HTR-8/SVneo (cell line): ENCODE measurements around the gene CIBAR2.
"Not testable (repeated sequence)": the region's sequence is repeated elsewhere in the genome, so short reads cannot be mapped to it uniquely, and the experiment has no call there.

ENCODE experiments used
- DNase-seq: peaks from one replicate; pipeline ENCODE4 v3.0.0; 2011; ENCODE audit warnings: low spot score, mixed read lengths; ENCODE audit not compliant: insufficient read length
- FAIRE-seq: peaks from 2 replicates; lab custom pipeline; 2011; peaks lifted over from hg19 to GRCh38; lab: Jason Lieb, UNC

The CIBAR2 gene

DNA sequence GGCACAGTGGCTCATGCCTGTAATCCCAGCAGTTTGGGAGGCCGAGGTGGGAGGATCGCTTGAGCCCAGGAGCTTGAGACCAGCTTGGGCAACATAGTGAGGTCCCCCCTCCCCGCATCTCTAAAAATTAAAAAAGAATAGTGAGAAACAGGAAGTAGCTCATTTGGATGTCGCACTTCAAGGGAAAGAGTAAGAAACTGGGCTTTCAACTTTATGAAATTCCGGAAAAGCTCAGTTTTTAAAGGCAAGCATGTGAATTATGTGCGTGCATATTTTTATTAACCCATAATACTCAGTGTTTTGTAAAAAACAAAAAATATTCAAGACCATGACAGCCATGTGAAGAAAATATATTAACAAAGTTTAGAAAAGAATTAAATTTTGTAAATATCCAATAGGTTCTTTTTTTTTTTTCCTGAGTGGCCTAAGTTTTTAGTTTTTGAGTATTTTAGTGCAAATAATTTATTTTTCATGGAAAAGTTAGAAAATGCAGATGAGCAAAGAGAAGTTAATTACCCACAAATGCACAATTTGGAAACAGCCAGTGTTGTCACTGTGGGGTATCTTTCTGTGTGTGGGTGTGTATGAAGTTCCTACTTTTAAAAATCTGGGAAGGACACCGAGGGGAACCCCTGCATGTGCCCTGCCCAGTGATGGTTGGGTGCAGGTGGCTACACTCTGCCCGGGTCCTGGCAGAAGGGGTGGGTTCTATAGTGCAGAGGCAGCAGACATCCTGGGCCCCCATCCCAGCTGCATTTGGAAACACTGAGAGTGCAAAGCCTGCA lies 40.0 kb downstream of the CIBAR2 start:
- FAIRE-seq (no peak), DNase-seq (no peak)

DNA sequence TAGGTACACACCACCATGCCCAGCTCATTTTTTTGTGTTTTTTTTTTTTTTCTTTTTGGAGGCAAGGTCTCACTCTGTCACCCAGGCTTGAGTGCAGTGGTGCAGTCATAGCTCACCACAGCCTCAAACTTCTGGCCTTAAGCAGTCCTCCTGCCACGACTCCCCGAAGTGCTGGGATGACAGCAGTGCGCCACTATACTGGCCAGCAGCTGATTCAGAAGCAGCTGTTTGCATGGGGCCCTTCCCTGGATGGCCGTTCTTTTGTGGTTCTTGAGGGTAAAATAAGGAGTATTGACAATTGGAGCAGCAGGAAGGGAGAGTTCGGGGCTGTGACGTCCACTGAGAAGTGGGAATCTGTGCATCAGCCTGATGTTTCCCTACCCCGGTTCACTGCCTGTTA lies 43.1 kb downstream of the CIBAR2 start:
- DNase-seq (no peak), FAIRE-seq (peak; percentile 36)

DNA sequence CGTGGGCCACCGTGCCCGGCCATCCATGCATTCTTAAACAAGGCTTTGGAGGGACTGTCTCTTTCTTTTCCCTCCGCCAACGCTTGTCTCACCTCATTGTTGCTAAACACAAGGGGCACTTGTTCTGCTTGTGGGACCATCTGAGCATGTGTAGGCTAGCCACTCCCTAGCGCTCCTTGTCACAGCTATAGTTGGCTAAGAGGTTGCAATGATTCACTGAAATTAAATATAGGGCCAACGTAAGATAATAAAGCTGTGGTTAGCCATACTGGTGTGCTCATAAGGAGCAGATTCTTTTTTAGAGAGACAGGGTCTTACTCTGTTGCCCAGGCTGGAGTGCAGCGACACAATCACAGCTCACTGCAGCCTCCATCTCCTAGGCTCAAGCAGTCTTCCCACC lies 43.5 kb downstream of the CIBAR2 start:
- no peak for FAIRE-seq

DNA sequence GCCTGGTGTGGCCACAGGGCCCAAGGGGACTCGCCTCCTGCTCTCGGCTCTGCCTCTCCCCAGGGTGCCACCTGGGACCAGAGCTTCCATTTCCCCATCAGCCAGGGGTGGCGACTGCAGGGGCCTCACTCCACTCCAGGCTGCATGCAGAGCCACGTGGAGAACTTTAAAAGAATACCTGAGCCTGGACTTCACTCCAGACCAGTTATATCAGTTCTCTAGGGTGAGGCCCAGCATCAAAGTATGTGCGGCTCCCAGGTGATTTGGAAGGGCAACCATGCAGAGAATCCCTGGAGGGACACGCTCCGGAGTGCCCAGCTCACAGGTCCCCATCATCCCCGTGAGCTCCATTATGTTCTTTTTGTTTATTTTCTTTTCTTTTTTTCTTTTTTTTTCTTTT lies 44.8 kb downstream of the CIBAR2 start:
- no peak for FAIRE-seq
- DNase-seq: no peak

More for the DNA sequence above, 43.5 kb downstream of the CIBAR2 start:
- no peak for DNase-seq

DNA sequence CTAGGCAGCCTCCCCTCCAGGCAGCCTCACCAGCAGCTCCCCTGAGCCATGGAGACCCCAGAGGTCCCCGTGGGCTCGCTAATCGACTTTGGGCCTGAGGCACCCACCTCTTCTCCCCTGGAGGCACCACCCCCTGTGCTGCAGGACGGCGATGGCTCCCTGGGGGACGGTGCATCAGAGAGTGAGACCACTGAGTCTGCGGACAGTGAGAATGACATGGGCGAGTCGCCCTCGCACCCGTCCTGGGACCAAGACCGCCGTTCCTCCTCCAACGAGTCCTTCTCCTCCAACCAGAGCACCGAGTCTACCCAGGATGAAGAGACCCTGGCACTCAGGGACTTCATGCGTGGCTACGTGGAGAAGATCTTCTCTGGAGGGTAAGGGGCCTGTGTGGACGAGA lies 45.2 kb downstream of the CIBAR2 start:
- no peak for FAIRE-seq
- no peak for DNase-seq

DNA sequence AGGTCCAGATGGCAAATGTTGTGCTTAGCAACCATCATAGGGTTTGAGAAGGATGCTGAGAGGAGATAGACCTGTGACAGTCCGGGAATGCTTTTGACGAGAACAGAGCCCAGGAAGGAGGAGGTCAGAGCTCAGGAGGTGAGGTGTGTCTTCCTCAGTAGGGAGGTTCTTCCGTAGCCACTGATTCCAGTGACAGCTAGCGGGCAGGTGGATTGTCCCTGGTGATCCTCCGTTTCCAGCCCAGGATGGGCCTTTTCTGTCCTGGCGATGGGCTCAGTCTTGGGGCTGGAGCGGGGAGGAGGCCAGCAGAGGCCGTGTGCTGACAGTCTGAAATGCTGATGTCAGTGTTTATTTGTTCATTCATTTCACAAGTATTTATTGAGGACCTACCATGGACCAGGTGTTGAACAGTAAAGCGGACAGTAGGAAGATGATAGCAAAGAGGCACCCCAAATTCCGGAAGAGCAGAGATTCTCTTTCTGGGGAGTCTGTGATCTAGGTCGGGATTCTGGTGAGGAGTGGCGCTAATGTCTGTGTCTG lies 45.9 kb downstream of the CIBAR2 start:
- FAIRE-seq: no peak
- DNase-seq: no peak

DNA sequence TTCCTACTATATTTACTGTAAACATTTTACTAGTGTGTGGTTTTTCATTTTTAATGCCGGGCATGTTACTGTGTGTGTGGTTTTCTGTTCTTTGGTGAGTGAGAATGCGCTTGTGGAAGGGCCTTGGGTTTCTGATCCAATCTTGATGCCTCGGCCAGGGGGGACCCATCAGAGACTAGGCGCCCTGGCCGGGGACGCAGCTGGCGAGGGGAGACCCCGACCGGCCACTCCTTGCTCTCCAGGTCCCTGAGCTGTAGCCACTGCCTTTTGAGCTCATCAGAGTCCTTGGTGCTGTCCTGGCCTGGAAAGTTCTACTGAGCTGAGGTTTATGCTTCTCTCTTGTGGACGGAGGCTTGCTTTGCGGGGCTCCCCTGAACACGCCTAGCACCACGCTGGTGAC lies 47.2 kb downstream of the CIBAR2 start:
- FAIRE-seq: no peak
- DNase-seq: no peak

DNA sequence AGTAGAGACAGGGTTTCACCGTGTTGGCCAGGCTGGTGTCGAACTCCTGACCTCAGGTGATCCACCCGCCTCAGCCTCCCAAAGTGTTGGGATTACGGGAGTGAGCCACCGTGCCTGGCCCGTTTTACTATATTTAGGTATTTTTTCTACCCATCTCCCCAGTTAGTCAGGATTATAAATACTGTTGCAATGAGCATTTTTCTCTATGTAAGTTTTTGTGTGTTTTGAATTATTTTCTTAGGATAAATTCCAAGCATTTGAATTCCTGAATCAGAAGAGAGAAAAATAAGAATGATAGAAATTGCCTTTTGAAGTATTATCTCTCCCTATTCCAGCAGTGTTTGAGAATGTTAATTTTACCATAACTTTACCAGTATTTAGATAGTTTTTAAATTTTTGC lies 48.1 kb downstream of the CIBAR2 start:
- FAIRE-seq (no peak), DNase-seq (no peak)

DNA sequence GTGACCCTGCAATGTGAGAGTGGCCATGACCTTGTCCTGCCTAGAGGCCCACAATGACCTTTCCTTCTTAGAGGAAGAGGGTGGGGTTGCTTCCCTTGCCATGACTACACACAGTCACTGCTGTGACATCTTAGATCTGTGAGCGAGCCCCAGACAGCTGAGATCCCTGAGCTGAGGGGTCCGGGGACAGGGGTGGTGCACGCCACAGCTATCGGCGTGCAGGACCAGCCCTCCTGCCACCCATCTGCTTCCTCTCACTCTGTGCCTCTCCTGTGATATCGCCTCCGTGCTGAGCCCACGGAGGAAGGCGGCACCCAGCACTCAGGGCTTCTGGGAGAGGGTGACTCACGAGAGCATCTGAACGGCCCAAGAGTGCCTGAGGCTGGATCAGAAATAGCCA lies 49.4 kb downstream of the CIBAR2 start:
- DNase-seq (no peak), FAIRE-seq (no peak)

DNA sequence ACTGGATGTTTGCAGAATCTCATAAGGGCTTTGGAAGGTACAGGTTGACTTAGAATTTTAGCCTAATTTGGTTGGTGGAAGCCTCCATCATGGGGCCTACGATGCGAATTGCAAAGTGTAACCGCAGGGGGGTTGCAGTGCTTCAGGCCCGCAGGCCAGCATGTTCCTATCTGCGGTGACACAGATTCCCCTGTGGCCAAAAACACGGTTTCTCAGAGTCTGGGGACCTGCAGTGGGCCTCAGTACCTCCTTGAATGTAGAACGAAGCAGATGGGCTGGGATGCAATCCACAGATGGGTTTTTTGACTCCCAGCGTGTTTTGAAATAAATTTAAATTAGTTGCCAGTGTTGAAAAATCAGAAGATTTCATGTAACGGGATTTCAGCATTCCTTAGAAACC lies 49.9 kb downstream of the CIBAR2 start:
- DNase-seq: no peak
- FAIRE-seq: no peak

DNA sequence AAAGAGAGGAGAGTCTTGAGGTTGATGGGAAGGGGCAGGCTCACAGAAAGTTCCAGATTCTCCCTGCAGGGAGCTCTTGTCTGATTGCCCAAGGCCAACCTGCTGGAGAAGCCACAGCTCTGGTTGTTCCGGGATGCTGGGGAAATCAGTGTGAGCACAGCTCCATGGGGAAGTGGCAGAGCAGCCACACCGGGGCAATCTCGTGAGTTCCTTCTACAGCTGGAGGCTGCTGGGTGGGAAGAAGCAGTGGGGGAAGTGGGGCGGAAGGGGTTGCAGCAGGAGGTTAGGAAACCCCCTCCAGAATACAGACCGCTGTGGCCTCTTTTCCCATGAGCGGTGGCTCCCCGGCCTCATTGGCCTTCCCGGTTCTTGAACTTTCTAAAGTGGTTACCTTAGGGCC lies 50.7 kb downstream of the CIBAR2 start:
- no peak for FAIRE-seq

DNA sequence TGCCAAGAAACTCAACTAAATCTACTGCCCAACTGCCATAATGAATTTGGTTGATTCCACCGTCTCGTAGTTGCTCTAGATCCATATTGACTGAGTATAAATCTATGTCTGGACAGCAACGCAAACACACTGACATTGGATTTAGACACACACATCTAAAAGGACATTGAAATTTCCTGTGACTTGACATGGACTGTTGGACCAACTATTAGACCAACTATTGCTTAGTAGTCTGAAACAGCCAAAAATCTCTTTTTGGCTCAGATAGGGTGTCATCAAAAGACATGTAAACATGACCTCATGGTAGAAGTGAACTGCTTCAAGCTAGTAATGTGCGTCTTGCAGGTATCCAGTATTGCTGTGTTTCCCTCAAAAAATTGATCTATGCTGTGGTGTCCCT lies 53.4 kb downstream of the CIBAR2 start:
- FAIRE-seq (no peak), DNase-seq (no peak)

More for the DNA sequence above, 50.7 kb downstream of the CIBAR2 start:
- DNase-seq: no peak

DNA sequence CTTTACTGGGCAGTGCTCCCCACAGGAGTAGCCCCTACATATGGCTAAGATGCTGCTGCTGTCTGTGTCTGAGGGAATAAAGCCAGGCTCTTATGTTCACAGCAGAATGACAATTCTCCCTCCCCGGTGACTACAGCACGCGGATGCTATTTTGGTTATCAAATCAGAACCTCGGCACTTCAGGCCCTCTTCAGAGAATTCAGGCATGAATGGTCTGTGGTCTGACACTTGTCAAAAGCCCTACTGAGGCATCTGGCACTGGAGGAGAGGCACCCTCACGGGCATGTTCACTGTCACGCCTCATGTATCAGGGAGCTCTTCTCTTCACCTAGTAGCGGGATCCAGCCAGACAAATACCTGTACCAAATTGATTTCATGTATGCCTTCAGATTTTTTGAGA lies 54.3 kb downstream of the CIBAR2 start:
- FAIRE-seq (no peak), DNase-seq (no peak)

DNA sequence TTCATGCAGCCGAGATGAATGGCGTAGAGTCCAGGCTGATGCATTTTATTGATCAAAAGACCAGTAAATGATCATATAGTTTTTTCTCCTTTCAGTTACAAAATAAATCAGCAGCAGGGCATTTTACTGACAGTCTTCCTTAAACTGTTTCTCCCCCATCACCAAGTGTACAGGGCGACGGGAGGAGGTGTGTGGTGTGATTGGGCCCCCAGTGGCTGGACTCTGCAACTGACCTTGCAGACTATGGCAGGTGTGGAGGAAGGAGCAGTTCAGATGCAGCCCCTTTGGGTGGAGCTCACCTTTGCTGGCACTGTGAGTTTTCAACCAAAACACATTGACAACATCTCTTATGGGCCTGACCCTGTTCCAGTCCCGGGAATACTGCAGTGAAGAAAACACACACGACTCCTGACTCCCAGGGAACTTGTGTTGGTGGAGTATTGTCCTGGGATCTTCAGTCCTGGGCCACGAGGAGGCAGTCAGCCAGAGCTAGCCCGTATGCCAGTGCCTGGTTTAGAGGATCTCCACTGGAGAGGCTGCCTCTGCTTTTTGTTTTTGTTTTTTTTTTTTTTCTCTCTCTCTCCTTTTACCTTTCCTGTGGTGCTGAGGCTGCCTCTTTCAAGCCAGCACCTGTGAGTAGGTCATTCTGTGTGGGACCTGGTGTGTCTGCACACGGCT lies 54.9 kb downstream of the CIBAR2 start:
- DNase-seq (no peak), FAIRE-seq (no peak)

DNA sequence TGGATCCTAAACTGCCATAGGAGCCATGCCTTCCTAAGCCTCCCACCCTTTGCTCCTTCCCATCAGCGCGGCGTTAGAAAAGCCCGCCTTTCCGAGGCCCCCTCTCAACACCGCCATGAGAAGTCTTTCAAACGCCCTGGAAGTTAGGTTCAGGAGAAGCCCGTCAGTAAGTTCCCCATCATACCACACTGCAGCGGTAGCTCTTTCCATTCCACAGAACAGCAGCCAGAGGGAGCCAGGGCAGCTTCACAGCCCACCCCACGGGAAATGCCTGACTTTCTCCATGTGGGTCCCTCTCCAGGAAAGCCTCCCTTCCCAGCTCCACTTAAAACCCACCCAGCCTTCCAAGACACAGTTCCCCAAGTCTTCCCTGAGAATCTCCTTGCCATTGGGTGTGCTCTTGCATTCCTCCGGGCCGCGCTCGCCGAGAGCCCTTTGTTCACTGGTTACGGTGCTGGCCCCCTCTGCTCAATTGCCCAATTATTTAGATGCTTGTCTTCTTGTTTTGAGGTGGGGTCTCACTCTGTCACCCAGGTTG lies 56.0 kb downstream of the CIBAR2 start:
- no peak for FAIRE-seq
- peak; percentile 46 for DNase-seq

DNA sequence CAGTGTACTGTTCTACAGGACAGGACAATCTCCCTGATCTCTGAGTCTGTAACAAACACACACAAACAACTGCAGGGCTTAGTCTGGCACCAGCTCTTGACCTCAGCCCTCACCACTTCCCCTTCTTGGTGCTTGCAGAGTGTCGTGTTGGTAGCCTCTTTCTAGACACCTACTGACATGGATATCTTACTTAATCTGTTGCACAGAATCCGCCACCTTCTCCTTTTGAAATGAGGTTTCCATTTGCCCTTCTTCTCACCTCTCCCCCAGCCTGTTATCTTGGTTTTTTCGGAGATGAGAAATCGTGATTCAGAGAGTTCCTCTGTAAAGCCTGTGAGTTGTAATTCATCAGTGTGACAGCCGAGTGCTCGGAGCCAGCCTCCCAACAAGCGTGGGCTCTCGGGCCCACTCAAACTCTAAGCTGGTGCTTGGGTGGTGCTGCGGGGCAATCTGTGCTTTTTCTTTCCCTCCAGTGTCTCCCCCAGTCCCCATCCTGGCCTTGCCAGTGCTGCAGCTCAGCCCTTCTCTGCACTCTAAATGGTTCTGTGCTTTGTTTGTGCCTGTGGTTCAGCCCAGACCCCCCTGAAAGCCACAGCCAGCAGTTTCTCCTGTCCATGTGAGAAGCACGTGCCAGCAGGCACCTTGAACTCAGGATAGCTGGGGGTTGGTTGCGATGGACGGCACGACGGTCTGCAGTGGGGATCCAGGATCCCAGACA lies 56.6 kb downstream of the CIBAR2 start:
- peak; percentile 61 for DNase-seq
- no peak for FAIRE-seq

DNA sequence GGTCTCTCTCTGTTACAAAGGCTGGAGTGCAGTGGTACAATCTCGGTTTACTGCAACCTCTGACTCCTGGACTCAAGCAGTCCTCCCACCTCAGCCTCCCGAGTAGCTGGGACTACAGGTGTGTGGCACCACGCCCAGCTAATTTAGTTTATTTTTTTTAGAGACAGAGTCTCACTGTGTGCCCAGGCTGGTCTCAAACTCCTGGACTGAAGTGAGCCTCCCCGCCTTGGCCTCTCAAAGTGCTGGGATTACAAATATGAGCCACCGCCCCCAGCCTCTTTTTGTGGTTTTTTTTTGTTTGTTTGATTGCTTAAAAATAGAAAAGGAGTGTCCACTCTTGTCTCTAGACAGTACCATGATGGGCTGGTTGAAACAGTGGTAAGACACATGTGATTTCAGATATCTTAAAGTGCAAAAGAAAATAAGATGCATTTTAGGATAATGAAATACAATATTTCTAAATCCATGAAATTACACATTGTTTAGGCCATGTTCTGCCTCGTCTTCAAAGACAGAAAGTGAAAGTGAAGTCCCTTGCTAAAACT lies 57.3 kb downstream of the CIBAR2 start:
- no peak for DNase-seq
- FAIRE-seq: no peak

DNA sequence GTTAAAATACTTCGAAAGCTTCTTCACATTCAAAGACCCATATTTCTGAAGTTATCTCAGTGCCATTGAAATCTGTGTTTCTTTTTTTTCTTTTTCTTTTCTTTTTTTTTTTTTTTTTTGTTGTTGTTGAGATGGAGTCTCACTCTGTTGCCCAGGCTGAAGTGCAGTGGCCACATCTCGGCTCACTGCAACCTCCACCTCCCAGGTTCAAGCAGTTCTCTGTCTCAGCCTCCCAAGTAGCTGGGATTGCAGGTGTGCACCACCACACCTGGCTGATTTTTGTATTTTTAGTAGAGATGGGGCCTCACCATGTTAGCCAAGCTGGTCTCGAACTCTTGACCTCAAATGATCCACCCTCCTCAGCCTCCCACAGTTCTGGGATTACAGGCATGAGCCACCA lies 58.0 kb downstream of the CIBAR2 start:
- not testable (repeated sequence) for FAIRE-seq, DNase-seq

DNA sequence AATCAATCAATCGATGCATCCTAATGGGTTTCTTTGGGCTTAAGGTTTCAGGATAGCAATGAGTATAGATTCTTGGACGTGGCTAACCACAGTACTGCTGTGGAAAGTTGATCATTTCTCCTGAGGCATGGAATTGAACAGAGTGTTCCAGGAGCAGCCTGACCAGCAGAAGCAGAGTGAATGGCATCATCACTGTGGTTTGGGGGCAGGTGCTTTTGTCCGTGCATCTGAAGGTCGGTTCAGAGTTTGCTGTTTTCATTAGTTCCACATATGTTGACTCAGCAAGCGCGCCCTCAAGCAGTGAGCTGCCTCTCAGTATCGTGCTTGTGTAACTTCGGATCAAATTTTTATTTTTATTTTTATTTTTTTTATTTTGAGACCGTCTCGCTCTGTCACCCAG lies 59.7 kb downstream of the CIBAR2 start:
- no peak for DNase-seq
- no peak for FAIRE-seq

DNA sequence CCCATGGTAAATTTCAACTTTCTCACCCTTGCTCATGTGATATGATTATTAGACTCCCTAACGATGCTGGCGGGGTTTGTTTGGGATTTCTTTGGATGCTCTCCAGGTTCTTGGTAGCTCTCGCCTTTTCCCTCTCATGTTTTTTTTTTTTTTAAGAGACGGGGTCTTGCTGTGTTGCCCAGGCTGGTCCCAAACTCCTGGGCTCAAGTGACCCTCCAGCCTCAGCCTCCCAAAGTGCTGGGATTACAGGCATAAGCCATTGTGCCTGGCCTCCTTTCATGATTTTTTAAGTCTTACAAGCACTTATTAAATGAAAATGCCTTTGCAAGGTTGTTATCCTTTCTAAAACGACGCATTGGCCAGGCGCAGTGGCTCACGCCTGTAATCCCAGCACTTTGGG lies 60.6 kb downstream of the CIBAR2 start:
- FAIRE-seq (no peak), DNase-seq (no peak)
